ENCODE results near the gene GALNS.

The GALNS gene

DNA sequence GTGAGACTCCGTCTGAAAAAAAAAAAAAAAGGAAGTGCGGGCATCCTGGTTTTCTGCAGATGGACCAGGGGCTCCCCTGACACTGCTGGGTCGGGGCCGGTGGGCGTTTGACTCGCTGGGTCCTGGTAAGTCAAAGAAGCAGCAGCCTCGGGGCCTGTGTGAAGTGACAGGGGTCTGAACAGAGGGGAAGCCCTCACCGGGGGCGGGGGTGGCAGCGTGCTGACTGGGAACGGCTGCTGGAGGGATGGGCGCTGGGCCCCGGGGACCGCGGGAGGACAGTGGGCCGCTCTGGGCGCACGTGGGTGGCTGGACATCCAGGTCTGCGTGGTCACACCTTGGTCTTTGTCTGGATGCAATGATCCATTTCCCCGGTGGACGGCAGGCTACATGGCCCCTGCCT, 8.2 kb downstream of the GALNS start:
- in situ Hi-C loops (cut with HindIII; ENCODE audit: low sequenced_read_pairs): no loop called here
- H3K4me3 ChIP-seq (ENCODE audit: low read depth, low read length): no peak overlapping the region
- no peak for DNase-seq (ENCODE audit: low read depth, low spot score)
- TF ChIP-seq, protein P1, sequence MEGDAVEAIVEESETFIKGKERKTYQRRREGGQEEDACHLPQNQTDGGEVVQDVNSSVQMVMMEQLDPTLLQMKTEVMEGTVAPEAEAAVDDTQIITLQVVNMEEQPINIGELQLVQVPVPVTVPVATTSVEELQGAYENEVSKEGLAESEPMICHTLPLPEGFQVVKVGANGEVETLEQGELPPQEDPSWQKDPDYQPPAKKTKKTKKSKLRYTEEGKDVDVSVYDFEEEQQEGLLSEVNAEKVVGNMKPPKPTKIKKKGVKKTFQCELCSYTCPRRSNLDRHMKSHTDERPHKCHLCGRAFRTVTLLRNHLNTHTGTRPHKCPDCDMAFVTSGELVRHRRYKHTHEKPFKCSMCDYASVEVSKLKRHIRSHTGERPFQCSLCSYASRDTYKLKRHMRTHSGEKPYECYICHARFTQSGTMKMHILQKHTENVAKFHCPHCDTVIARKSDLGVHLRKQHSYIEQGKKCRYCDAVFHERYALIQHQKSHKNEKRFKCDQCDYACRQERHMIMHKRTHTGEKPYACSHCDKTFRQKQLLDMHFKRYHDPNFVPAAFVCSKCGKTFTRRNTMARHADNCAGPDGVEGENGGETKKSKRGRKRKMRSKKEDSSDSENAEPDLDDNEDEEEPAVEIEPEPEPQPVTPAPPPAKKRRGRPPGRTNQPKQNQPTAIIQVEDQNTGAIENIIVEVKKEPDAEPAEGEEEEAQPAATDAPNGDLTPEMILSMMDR (IDR thresholded peaks at IDR 0.05; ENCODE audit: low read depth, low read length): no peak

DNA sequence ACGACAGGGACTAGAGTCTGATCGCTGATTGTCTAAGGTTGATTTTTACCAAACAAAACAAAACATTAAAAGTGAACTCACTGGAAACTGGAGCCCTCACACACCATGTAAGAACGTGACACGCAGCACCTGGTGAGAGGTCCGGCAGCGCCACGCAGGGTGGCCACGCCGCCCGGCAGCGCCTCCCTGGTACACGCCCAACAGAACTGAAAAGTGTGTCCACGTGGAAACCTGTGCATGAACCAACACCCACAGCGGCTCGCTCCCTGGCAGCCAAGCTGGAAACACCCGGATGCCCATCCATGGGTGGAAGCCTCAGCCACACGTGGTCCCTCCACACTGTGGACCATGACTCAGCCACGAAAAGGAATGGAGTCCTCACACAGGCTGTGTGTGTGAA, 9.1 kb downstream of the GALNS start:
- in situ Hi-C loops (cut with HindIII; ENCODE audit: low sequenced_read_pairs): no loop called here
- TF ChIP-seq, protein P1 (IDR thresholded peaks at IDR 0.05; ENCODE audit: low read depth, low read length): no peak

DNA sequence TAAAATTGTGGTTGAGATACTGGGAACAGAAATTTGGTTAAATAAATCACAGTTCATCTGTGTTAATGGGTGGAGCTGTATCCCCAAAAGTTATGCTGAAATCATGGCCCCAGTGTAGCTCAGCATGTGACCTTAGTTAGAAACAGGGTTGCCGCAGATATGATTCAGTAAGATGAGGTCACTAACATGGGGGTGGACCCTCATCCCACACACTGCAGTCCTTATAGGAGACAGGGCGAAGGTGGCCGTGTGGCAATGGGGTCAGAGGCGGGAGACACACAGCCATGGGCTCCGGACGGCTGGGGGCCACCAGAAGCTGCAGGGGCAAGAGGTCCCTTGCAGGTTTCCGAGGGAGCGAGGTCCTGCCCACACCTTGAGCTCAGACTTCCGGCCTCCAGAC, 10.7 kb downstream of the GALNS start:
- DNase-seq (ENCODE audit: low read depth, low spot score): no peak
- in situ Hi-C loops (cut with HindIII; ENCODE audit: low sequenced_read_pairs): no loop called here
- TF ChIP-seq, protein P1 (IDR thresholded peaks at IDR 0.05; ENCODE audit: low read depth, low read length): no peak
- H3K4me3 ChIP-seq (ENCODE audit: low read depth, low read length): no peak overlapping the region

More for the DNA sequence above, 9.1 kb downstream of the GALNS start:
- no peak for DNase-seq (ENCODE audit: low read depth, low spot score)
- H3K4me3 ChIP-seq (ENCODE audit: low read depth, low read length): no peak overlapping the region

DNA sequence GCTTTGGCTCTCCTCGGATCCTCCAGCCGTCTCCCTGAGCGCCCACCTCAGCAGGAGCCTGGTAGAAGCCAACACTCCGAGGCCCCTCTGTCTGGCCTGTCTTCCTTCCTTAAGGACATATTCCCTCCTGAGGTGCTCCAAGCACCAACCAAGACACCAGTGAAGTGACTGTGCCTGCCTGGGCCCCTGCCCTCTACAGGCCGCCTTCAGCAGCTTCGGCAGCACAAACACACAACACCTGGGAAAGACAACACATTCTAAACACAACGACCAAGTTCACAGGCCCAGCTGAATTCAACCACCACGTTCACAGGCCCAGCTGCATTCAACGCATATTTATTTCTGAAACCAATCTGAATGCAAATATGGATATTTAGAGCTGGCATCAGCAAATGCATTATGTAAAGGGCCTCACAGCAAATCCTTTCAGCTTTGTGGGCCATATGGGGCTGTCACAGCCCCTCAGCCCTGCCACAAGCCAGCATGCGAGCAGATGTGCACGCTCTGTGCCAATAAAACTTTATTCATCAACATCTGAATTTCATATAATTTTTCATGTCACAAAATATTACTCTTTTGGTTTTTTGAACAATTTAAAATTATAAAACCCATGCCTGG, 12.2 kb downstream of the GALNS start:
- in situ Hi-C loops (cut with HindIII; ENCODE audit: low sequenced_read_pairs): no loop called here
- no peak overlapping the region for H3K4me3 ChIP-seq (ENCODE audit: low read depth, low read length)
- TF ChIP-seq, protein P1 (IDR thresholded peaks at IDR 0.05; ENCODE audit: low read depth, low read length): peak; percentile 29
- no peak for DNase-seq (ENCODE audit: low read depth, low spot score)

DNA sequence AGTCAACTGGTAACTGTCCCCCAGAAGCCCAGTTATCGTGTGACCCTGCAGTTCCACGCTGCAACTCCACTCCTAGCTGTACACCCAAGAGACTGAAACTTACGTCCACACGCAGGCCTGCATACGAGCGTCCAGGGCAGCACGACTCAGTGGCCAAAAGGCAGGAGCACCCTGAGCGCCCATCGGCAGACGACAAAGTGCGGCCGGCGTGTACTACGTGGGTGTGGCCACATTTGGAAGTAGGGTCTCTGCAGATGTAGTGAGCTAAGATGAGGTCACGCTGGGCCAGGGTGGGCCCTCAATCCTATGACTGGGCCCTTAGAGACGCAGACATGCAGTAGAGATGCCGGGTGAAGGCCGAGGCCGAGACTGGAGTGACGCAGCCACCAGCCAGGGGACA, 13.5 kb downstream of the GALNS start:
- DNase-seq (ENCODE audit: low read depth, low spot score): no peak
- in situ Hi-C loops (cut with HindIII; ENCODE audit: low sequenced_read_pairs): no loop called here

DNA sequence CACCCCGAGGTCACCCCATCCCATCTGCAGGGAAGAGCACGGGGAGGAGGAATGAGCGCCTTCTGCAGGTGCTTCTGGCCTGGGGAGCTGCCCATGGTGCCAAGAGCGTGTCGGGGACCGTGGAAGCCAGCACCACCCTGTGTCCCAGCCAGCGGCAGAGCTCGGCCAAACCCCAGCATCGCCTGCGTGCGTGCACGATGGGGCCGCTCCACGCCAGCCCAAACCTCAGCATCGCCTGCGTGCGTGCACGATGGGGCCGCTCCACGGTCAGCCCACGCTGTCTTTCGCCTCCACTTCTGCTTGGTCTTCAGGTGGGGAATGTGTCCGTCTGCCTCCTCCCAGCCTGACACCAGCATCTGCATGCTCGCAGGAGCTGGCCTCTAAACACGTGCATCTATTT, 13.9 kb downstream of the GALNS start:
- TF ChIP-seq, protein P1 (IDR thresholded peaks at IDR 0.05; ENCODE audit: low read depth, low read length): no peak
- in situ Hi-C loops (cut with HindIII; ENCODE audit: low sequenced_read_pairs): no loop called here
- no peak overlapping the region for H3K4me3 ChIP-seq (ENCODE audit: low read depth, low read length)
- no peak for DNase-seq (ENCODE audit: low read depth, low spot score)

More for the DNA sequence above, 13.5 kb downstream of the GALNS start:
- TF ChIP-seq, protein P1 (IDR thresholded peaks at IDR 0.05; ENCODE audit: low read depth, low read length): no peak
- H3K4me3 ChIP-seq (ENCODE audit: low read depth, low read length): no peak overlapping the region

Data from astrocyte of the spinal cord (primary cell).